ENCODE measurements around the gene ZNF786. TPM values are rescaled to one million over a fixed set of nuclear protein-coding genes. Genes with fewer than 3 reads are reported as not detected.

Gene ZNF786
- total and polyA plus RNA-seq, 2 experiments from 2014 or later, result 6.1 to 19.8 TPM

GRCh38 chr7:149048805-149049204, 41.7 kb downstream of the ZNF786 start (continued):
- TF ChIP-seq, protein P1, sequence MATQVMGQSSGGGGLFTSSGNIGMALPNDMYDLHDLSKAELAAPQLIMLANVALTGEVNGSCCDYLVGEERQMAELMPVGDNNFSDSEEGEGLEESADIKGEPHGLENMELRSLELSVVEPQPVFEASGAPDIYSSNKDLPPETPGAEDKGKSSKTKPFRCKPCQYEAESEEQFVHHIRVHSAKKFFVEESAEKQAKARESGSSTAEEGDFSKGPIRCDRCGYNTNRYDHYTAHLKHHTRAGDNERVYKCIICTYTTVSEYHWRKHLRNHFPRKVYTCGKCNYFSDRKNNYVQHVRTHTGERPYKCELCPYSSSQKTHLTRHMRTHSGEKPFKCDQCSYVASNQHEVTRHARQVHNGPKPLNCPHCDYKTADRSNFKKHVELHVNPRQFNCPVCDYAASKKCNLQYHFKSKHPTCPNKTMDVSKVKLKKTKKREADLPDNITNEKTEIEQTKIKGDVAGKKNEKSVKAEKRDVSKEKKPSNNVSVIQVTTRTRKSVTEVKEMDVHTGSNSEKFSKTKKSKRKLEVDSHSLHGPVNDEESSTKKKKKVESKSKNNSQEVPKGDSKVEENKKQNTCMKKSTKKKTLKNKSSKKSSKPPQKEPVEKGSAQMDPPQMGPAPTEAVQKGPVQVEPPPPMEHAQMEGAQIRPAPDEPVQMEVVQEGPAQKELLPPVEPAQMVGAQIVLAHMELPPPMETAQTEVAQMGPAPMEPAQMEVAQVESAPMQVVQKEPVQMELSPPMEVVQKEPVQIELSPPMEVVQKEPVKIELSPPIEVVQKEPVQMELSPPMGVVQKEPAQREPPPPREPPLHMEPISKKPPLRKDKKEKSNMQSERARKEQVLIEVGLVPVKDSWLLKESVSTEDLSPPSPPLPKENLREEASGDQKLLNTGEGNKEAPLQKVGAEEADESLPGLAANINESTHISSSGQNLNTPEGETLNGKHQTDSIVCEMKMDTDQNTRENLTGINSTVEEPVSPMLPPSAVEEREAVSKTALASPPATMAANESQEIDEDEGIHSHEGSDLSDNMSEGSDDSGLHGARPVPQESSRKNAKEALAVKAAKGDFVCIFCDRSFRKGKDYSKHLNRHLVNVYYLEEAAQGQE (IDR thresholded peaks at IDR 0.05; ENCODE audit: unreplicated experiment), result no peak
- TF ChIP-seq, protein P2, sequence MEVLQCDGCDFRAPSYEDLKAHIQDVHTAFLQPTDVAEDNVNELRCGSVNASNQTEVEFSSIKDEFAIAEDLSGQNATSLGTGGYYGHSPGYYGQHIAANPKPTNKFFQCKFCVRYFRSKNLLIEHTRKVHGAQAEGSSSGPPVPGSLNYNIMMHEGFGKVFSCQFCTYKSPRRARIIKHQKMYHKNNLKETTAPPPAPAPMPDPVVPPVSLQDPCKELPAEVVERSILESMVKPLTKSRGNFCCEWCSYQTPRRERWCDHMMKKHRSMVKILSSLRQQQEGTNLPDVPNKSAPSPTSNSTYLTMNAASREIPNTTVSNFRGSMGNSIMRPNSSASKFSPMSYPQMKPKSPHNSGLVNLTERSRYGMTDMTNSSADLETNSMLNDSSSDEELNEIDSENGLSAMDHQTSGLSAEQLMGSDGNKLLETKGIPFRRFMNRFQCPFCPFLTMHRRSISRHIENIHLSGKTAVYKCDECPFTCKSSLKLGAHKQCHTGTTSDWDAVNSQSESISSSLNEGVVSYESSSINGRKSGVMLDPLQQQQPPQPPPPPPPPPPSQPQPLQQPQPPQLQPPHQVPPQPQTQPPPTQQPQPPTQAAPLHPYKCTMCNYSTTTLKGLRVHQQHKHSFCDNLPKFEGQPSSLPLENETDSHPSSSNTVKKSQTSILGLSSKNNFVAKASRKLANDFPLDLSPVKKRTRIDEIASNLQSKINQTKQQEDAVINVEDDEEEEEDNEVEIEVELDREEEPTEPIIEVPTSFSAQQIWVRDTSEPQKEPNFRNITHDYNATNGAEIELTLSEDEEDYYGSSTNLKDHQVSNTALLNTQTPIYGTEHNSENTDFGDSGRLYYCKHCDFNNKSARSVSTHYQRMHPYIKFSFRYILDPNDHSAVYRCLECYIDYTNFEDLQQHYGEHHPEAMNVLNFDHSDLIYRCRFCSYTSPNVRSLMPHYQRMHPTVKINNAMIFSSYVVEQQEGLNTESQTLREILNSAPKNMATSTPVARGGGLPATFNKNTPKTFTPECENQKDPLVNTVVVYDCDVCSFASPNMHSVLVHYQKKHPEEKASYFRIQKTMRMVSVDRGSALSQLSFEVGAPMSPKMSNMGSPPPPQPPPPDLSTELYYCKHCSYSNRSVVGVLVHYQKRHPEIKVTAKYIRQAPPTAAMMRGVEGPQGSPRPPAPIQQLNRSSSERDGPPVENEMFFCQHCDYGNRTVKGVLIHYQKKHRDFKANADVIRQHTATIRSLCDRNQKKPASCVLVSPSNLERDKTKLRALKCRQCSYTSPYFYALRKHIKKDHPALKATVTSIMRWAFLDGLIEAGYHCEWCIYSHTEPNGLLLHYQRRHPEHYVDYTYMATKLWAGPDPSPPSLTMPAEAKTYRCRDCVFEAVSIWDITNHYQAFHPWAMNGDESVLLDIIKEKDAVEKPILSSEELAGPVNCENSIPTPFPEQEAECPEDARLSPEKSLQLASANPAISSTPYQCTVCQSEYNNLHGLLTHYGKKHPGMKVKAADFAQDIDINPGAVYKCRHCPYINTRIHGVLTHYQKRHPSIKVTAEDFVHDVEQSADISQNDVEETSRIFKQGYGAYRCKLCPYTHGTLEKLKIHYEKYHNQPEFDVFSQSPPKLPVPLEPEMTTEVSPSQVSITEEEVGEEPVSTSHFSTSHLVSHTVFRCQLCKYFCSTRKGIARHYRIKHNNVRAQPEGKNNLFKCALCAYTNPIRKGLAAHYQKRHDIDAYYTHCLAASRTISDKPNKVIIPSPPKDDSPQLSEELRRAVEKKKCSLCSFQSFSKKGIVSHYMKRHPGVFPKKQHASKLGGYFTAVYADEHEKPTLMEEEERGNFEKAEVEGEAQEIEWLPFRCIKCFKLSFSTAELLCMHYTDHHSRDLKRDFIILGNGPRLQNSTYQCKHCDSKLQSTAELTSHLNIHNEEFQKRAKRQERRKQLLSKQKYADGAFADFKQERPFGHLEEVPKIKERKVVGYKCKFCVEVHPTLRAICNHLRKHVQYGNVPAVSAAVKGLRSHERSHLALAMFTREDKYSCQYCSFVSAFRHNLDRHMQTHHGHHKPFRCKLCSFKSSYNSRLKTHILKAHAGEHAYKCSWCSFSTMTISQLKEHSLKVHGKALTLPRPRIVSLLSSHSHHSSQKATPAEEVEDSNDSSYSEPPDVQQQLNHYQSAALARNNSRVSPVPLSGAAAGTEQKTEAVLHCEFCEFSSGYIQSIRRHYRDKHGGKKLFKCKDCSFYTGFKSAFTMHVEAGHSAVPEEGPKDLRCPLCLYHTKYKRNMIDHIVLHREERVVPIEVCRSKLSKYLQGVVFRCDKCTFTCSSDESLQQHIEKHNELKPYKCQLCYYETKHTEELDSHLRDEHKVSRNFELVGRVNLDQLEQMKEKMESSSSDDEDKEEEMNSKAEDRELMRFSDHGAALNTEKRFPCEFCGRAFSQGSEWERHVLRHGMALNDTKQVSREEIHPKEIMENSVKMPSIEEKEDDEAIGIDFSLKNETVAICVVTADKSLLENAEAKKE (CRISPR knock-in tag; IDR thresholded peaks at IDR 0.05), result no peak
- TF ChIP-seq EZH2phosphoT487 (IDR thresholded peaks at IDR 0.05; ENCODE audit: unreplicated experiment) (no peak), JUNB (IDR thresholded peaks at IDR 0.05; ENCODE audit: unreplicated experiment) (no peak)

GRCh38 chr7:149046416-149046815, 44.1 kb downstream of the ZNF786 start:
- Histone ChIP-seq H2AFZ (no peak overlapping the region), H3K4me2 (no peak overlapping the region), H3K79me2 (replicated peaks; ENCODE audit: insufficient read depth) (no peaks in the 10 kb centered on the region), H3K27me3 (ENCODE audit: insufficient read depth) (no peaks in the 10 kb centered on the region), H3K4me1 (ENCODE audit: insufficient read depth) (no peaks in the 10 kb centered on the region), H3K9me2 (ENCODE audit: insufficient read depth) (no peaks in the 10 kb centered on the region), H4K20me1 (replicated peaks; ENCODE audit: insufficient read depth) (no peaks in the 10 kb centered on the region), H3K36me3 (ENCODE audit: insufficient read depth) (no peaks in the 10 kb centered on the region), H3K4me3 (no peak overlapping the region), H3F3A (replicated peaks; ENCODE audit: low read depth) (no peaks in the 10 kb centered on the region), H3K27ac (ENCODE audit: low read depth) (no peak overlapping the region)
- Mint-ChIP-seq H3K27ac (no peak overlapping the region), H3K4me1 (no peaks in the 10 kb centered on the region; the same call in 2 of the 3 replicates), H3K36me3 (ENCODE audit: low read depth) (no peaks in the 10 kb centered on the region), H3K27me3 (ENCODE audit: insufficient read depth, low read depth, poor library complexity) (peaks cover 4% of the 10 kb centered on the region), H3K4me3 (no peak overlapping the region), H3K9me3 (no peaks in the 10 kb centered on the region)
- DNase-seq (ENCODE audit: low spot score) (no peak), ATAC-seq (no peak)
- TF ChIP-seq ZNF114 (CRISPR knock-in tag; IDR thresholded peaks at IDR 0.05), result no peak
- TF ChIP-seq NANOG (IDR thresholded peaks at IDR 0.05; ENCODE audit: borderline replicate concordance), result no peak
- no peak for TF ChIP-seq STAT1 (IDR thresholded peaks at IDR 0.05; ENCODE audit: unreplicated experiment)
- no peak for TF ChIP-seq EZH2 (IDR thresholded peaks at IDR 0.05; ENCODE audit: low read depth, unreplicated experiment)
- TF ChIP-seq, protein P1 (IDR thresholded peaks at IDR 0.05; ENCODE audit: unreplicated experiment), result no peak
- TF ChIP-seq EZH2phosphoT487 (IDR thresholded peaks at IDR 0.05; ENCODE audit: unreplicated experiment), result no peak
- no peak for TF ChIP-seq POLR2AphosphoS5 (IDR thresholded peaks at IDR 0.05; ENCODE audit: low read depth)
- no peak for TF ChIP-seq CTCF (conservative IDR thresholded peaks at IDR 0.05; ENCODE audit: low read depth in 2 of 2)
